ENCODE results near the gene SLC47A1.
"Not testable (repeated sequence)": the region's sequence is repeated elsewhere in the genome, so short reads cannot be mapped to it uniquely, and the experiment has no call there.

Gene SLC47A1

GRCh38 chr17:19570544-19571062 is 36.9 kb downstream of the SLC47A1 start:
- no peak for TF ChIP-seq CTCF (conservative IDR thresholded peaks at IDR 0.05; ENCODE audit: low read depth, low read length)
- no peak for DNase-seq (ENCODE audit: low read depth)
- H3K4me3 ChIP-seq (ENCODE audit: low read depth, low read length): no peak overlapping the region

GRCh38 chr17:19573075-19573474 is 39.4 kb downstream of the SLC47A1 start:
- TF ChIP-seq CTCF (conservative IDR thresholded peaks at IDR 0.05; ENCODE audit: low read depth, low read length): no peak
- peak; percentile 81 for DNase-seq (ENCODE audit: low read depth)
- H3K4me3 ChIP-seq (ENCODE audit: low read depth, low read length): no peak overlapping the region

- H3K4me3 ChIP-seq (ENCODE audit: low read depth, low read length): no peak overlapping the region
- TF ChIP-seq CTCF (conservative IDR thresholded peaks at IDR 0.05; ENCODE audit: low read depth, low read length): no peak
- no peak for DNase-seq (ENCODE audit: low read depth)
Observed at GRCh38 chr17:19574956-19575355, 41.3 kb downstream of the SLC47A1 start.

GRCh38 chr17:19578545-19578944 is 44.9 kb downstream of the SLC47A1 start:
- H3K4me3 ChIP-seq (ENCODE audit: low read depth, low read length): no peak overlapping the region
- TF ChIP-seq CTCF (conservative IDR thresholded peaks at IDR 0.05; ENCODE audit: low read depth, low read length): peak; percentile 13
- peak; percentile 29 for DNase-seq (ENCODE audit: low read depth)

- no peak overlapping the region for H3K4me3 ChIP-seq (ENCODE audit: low read depth, low read length)
- TF ChIP-seq CTCF (conservative IDR thresholded peaks at IDR 0.05; ENCODE audit: low read depth, low read length): no peak
- DNase-seq (ENCODE audit: low read depth): no peak
Observed at GRCh38 chr17:19579192-19579761, 45.6 kb downstream of the SLC47A1 start.

GRCh38 chr17:19579867-19580565 is 46.4 kb downstream of the SLC47A1 start:
- no peak for DNase-seq (ENCODE audit: low read depth)
- H3K4me3 ChIP-seq (ENCODE audit: low read depth, low read length): peak overlapping the region; percentile 43
- no peak for TF ChIP-seq CTCF (conservative IDR thresholded peaks at IDR 0.05; ENCODE audit: low read depth, low read length)

- H3K4me3 ChIP-seq (ENCODE audit: low read depth, low read length); DNase-seq (ENCODE audit: low read depth): not testable (repeated sequence)
Observed at GRCh38 chr17:19580566-19580920, 46.9 kb downstream of the SLC47A1 start.

- not testable (repeated sequence) for H3K4me3 ChIP-seq (ENCODE audit: low read depth, low read length); DNase-seq (ENCODE audit: low read depth)
Observed at GRCh38 chr17:19582152-19582551, 48.5 kb downstream of the SLC47A1 start.

Measured in choroid plexus epithelial cell (primary cell).